ENCODE data around the gene LRP1B.

DNA sequence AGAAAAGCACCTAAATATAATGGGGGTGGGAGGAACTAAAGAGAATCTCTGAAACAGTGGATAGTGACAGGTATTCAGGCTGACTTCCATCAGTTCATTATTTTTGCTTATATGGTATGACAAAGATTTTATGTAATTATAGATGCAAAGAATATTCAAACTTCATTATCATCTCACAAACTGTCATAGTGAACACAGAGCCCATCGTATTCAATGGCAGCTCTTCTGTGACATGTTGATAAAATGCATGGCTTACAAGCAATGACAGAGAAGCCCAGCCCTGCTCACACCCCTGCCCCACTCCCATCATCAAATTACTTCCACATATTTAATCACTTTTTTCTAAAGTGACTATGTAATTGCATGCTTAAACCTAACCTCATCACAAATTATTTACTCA is 904.3 kb downstream of the LRP1B start:
- TF ChIP-seq EP300 (IDR thresholded peaks at IDR 0.05; ENCODE audit: borderline replicate concordance in 1 of 2, low read depth in 1 of 2, low read length in 1 of 2) (no peak), RXRA (IDR thresholded peaks at IDR 0.05; ENCODE audit: borderline replicate concordance, low read depth) (no peak), TAF1 (IDR thresholded peaks at IDR 0.05; ENCODE audit: borderline replicate concordance, low read depth, low read length) (no peak), USF2 (IDR thresholded peaks at IDR 0.05; ENCODE audit: borderline replicate concordance, low read depth, low read length) (no peak), POLR2AphosphoS5 (IDR thresholded peaks at IDR 0.05; ENCODE audit: low read depth, low read length) (no peak)
- TF ChIP-seq, protein P1, sequence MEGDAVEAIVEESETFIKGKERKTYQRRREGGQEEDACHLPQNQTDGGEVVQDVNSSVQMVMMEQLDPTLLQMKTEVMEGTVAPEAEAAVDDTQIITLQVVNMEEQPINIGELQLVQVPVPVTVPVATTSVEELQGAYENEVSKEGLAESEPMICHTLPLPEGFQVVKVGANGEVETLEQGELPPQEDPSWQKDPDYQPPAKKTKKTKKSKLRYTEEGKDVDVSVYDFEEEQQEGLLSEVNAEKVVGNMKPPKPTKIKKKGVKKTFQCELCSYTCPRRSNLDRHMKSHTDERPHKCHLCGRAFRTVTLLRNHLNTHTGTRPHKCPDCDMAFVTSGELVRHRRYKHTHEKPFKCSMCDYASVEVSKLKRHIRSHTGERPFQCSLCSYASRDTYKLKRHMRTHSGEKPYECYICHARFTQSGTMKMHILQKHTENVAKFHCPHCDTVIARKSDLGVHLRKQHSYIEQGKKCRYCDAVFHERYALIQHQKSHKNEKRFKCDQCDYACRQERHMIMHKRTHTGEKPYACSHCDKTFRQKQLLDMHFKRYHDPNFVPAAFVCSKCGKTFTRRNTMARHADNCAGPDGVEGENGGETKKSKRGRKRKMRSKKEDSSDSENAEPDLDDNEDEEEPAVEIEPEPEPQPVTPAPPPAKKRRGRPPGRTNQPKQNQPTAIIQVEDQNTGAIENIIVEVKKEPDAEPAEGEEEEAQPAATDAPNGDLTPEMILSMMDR (IDR thresholded peaks at IDR 0.05), result no peak
